ENCODE data around the gene LCE1C. TPM values are rescaled to one million over a fixed set of nuclear protein-coding genes. Genes with fewer than 3 reads are reported as not detected.

Gene LCE1C
- not detected in 2 replicates for total RNA-seq

GRCh38 chr1:152806576-152806975 lies at the start of gene LCE1C:
LCE1C (minus strand) TSS chr1:152806651; CDS start chr1:152805478, 1,173 bp downstream.
- DNase-seq (ENCODE audit: low spot score): no peak
- no peaks in the 10 kb centered on the region for H3K36me3 Mint-ChIP-seq (ENCODE audit: low read depth)
- H3K9me3 Mint-ChIP-seq: no peaks in the 10 kb centered on the region
- intact Hi-C loops (cut with micrococcal nuclease): no loop called here
- H3K4me1 Mint-ChIP-seq (ENCODE audit: low read depth): no peaks in the 10 kb centered on the region
- H3K27me3 Mint-ChIP-seq (ENCODE audit: low read depth): peaks cover 2% of the 10 kb centered on the region
- no peak within 1 kb of the TSS for H3K4me3 Mint-ChIP-seq (ENCODE audit: low read depth)
- H3K27ac Mint-ChIP-seq: no peak within 1 kb of the TSS

GRCh38 chr1:152855661-152856060 lies 49.2 kb upstream of the LCE1C start:
- no peaks in the 10 kb centered on the region for H3K36me3 Mint-ChIP-seq (ENCODE audit: low read depth)
- H3K27me3 Mint-ChIP-seq (ENCODE audit: low read depth): no peaks in the 10 kb centered on the region
- intact Hi-C loops (cut with micrococcal nuclease): no loop called here
- DNase-seq (ENCODE audit: low spot score): no peak
- no peaks in the 10 kb centered on the region for H3K9me3 Mint-ChIP-seq
- no peak overlapping the region for H3K4me3 Mint-ChIP-seq (ENCODE audit: low read depth)
- H3K4me1 Mint-ChIP-seq (ENCODE audit: low read depth): no peaks in the 10 kb centered on the region
- H3K27ac Mint-ChIP-seq: no peak overlapping the region

- H3K27ac Mint-ChIP-seq: no peak within 1 kb of the TSS
- no peak for DNase-seq (ENCODE audit: low spot score)
- H3K4me3 Mint-ChIP-seq (ENCODE audit: low read depth): no peak within 1 kb of the TSS
- H3K36me3 Mint-ChIP-seq (ENCODE audit: low read depth): no peaks in the 10 kb centered on the region
- H3K4me1 Mint-ChIP-seq (ENCODE audit: low read depth): no peaks in the 10 kb centered on the region
- H3K27me3 Mint-ChIP-seq (ENCODE audit: low read depth): no peaks in the 10 kb centered on the region
- intact Hi-C loops (cut with micrococcal nuclease): no loop called here
- H3K9me3 Mint-ChIP-seq: no peaks in the 10 kb centered on the region
These were observed 36.1 kb upstream of the LCE1C start, which contains the start of gene LCE6A for GRCh38 chr1:152842556-152842955. LCE6A (plus strand) TSS chr1:152842856; CDS start chr1:152843521, 665 bp downstream.

- H3K9me3 Mint-ChIP-seq: no peaks in the 10 kb centered on the region
- H3K27ac Mint-ChIP-seq: no peak overlapping the region
- no peaks in the 10 kb centered on the region for H3K27me3 Mint-ChIP-seq (ENCODE audit: low read depth)
- no peak overlapping the region for H3K4me3 Mint-ChIP-seq (ENCODE audit: low read depth)
- no peak for DNase-seq (ENCODE audit: low spot score)
- no peaks in the 10 kb centered on the region for H3K36me3 Mint-ChIP-seq (ENCODE audit: low read depth)
- intact Hi-C loops (cut with micrococcal nuclease): no loop called here
- H3K4me1 Mint-ChIP-seq (ENCODE audit: low read depth): no peaks in the 10 kb centered on the region
These were observed 30.4 kb upstream of the LCE1C start for GRCh38 chr1:152836870-152837269.

- Mint-ChIP-seq H3K27me3 (ENCODE audit: low read depth) (no peaks in the 10 kb centered on the region), H3K4me1 (ENCODE audit: low read depth) (no peaks in the 10 kb centered on the region), H3K9me3 (no peaks in the 10 kb centered on the region), H3K36me3 (ENCODE audit: low read depth) (no peaks in the 10 kb centered on the region), H3K27ac (no peak within 1 kb of the TSS), H3K4me3 (ENCODE audit: low read depth) (no peak within 1 kb of the TSS)
- intact Hi-C loops (cut with micrococcal nuclease): no loop called here
- no peak for DNase-seq (ENCODE audit: low spot score)
These were observed 20.7 kb upstream of the LCE1C start, which contains the start of gene LCE1A for GRCh38 chr1:152827173-152827572. LCE1A (plus strand) TSS chr1:152827473; CDS start chr1:152827473, 0 bp downstream.

GRCh38 chr1:152824964-152825363 lies 18.5 kb upstream of the LCE1C start:
- intact Hi-C loops (cut with micrococcal nuclease): no loop called here
- Mint-ChIP-seq H3K27ac (no peak overlapping the region), H3K9me3 (no peaks in the 10 kb centered on the region), H3K27me3 (ENCODE audit: low read depth) (no peaks in the 10 kb centered on the region), H3K36me3 (ENCODE audit: low read depth) (no peaks in the 10 kb centered on the region), H3K4me3 (ENCODE audit: low read depth) (no peak overlapping the region), H3K4me1 (ENCODE audit: low read depth) (no peaks in the 10 kb centered on the region)
- no peak for DNase-seq (ENCODE audit: low spot score)

- peaks cover 3% of the 10 kb centered on the region for H3K27me3 Mint-ChIP-seq (ENCODE audit: low read depth)
- DNase-seq (ENCODE audit: low spot score): no peak
- intact Hi-C loops (cut with micrococcal nuclease): no loop called here
- H3K9me3 Mint-ChIP-seq: no peaks in the 10 kb centered on the region
- H3K4me3 Mint-ChIP-seq (ENCODE audit: low read depth): no peak overlapping the region
- H3K36me3 Mint-ChIP-seq (ENCODE audit: low read depth): no peaks in the 10 kb centered on the region
- no peak overlapping the region for H3K27ac Mint-ChIP-seq
- no peaks in the 10 kb centered on the region for H3K4me1 Mint-ChIP-seq (ENCODE audit: low read depth)
These were observed 16.8 kb upstream of the LCE1C start for GRCh38 chr1:152823294-152823693.

GRCh38 chr1:152817309-152817708 lies 10.9 kb upstream of the LCE1C start:
- no peaks in the 10 kb centered on the region for H3K4me1 Mint-ChIP-seq (ENCODE audit: low read depth)
- H3K9me3 Mint-ChIP-seq: no peaks in the 10 kb centered on the region
- DNase-seq (ENCODE audit: low spot score): no peak
- no peak overlapping the region for H3K27ac Mint-ChIP-seq
- no peaks in the 10 kb centered on the region for H3K36me3 Mint-ChIP-seq (ENCODE audit: low read depth)
- H3K27me3 Mint-ChIP-seq (ENCODE audit: low read depth): peaks cover 3% of the 10 kb centered on the region
- H3K4me3 Mint-ChIP-seq (ENCODE audit: low read depth): no peak overlapping the region
- intact Hi-C loops (cut with micrococcal nuclease): no loop called here

GRCh38 chr1:152811671-152812070 lies 5.2 kb upstream of the LCE1C start, which contains the start of gene LCE1B:
LCE1B (plus strand) TSS chr1:152811971; CDS start chr1:152812447, 476 bp downstream.
- H3K27ac Mint-ChIP-seq: no peak within 1 kb of the TSS
- no peak within 1 kb of the TSS for H3K4me3 Mint-ChIP-seq (ENCODE audit: low read depth)
- intact Hi-C loops (cut with micrococcal nuclease): no loop called here
- no peaks in the 10 kb centered on the region for H3K36me3 Mint-ChIP-seq (ENCODE audit: low read depth)
- no peak for DNase-seq (ENCODE audit: low spot score)
- H3K27me3 Mint-ChIP-seq (ENCODE audit: low read depth): no peaks in the 10 kb centered on the region
- no peaks in the 10 kb centered on the region for H3K9me3 Mint-ChIP-seq
- H3K4me1 Mint-ChIP-seq (ENCODE audit: low read depth): no peaks in the 10 kb centered on the region

- Mint-ChIP-seq H3K4me1 (ENCODE audit: low read depth) (no peaks in the 10 kb centered on the region), H3K36me3 (ENCODE audit: low read depth) (no peaks in the 10 kb centered on the region), H3K27me3 (ENCODE audit: low read depth) (no peaks in the 10 kb centered on the region), H3K27ac (no peak overlapping the region), H3K9me3 (no peaks in the 10 kb centered on the region), H3K4me3 (ENCODE audit: low read depth) (no peak overlapping the region)
- intact Hi-C loops (cut with micrococcal nuclease): no loop called here
- DNase-seq (ENCODE audit: low spot score): no peak
These were observed 4.6 kb upstream of the LCE1C start for GRCh38 chr1:152811050-152811449.

GRCh38 chr1:152801333-152801732 lies 5.1 kb downstream of the LCE1C start:
- intact Hi-C loops (cut with micrococcal nuclease): no loop called here
- Mint-ChIP-seq H3K27ac (no peak overlapping the region), H3K4me1 (ENCODE audit: low read depth) (no peaks in the 10 kb centered on the region), H3K4me3 (ENCODE audit: low read depth) (no peak overlapping the region), H3K27me3 (ENCODE audit: low read depth) (peaks cover 7% of the 10 kb centered on the region), H3K9me3 (no peaks in the 10 kb centered on the region), H3K36me3 (ENCODE audit: low read depth) (no peaks in the 10 kb centered on the region)
- no peak for DNase-seq (ENCODE audit: low spot score)

- H3K36me3 Mint-ChIP-seq (ENCODE audit: low read depth): no peaks in the 10 kb centered on the region
- no peak within 1 kb of the TSS for H3K4me3 Mint-ChIP-seq (ENCODE audit: low read depth)
- no peaks in the 10 kb centered on the region for H3K4me1 Mint-ChIP-seq (ENCODE audit: low read depth)
- peaks cover 6% of the 10 kb centered on the region for H3K27me3 Mint-ChIP-seq (ENCODE audit: low read depth)
- H3K27ac Mint-ChIP-seq: no peak within 1 kb of the TSS
- DNase-seq (ENCODE audit: low spot score): no peak
- intact Hi-C loops (cut with micrococcal nuclease): no loop called here
- no peaks in the 10 kb centered on the region for H3K9me3 Mint-ChIP-seq
These were observed 10.0 kb downstream of the LCE1C start, which contains the start of gene LCE1D for GRCh38 chr1:152796421-152796820. LCE1D (plus strand) TSS chr1:152796721; CDS start chr1:152797795, 1,074 bp downstream.

GRCh38 chr1:152795686-152796085 lies 10.8 kb downstream of the LCE1C start:
- no peak for DNase-seq (ENCODE audit: low spot score)
- peaks cover 6% of the 10 kb centered on the region for H3K27me3 Mint-ChIP-seq (ENCODE audit: low read depth)
- no peak overlapping the region for H3K4me3 Mint-ChIP-seq (ENCODE audit: low read depth)
- intact Hi-C loops (cut with micrococcal nuclease): no loop called here
- H3K9me3 Mint-ChIP-seq: no peaks in the 10 kb centered on the region
- H3K36me3 Mint-ChIP-seq (ENCODE audit: low read depth): no peaks in the 10 kb centered on the region
- no peaks in the 10 kb centered on the region for H3K4me1 Mint-ChIP-seq (ENCODE audit: low read depth)
- no peak overlapping the region for H3K27ac Mint-ChIP-seq

GRCh38 chr1:152786077-152786476 lies 20.4 kb downstream of the LCE1C start, which contains the start of gene LCE1E:
LCE1E (plus strand) TSS chr1:152786257; CDS start chr1:152787300, 1,043 bp downstream.
- no peaks in the 10 kb centered on the region for H3K36me3 Mint-ChIP-seq (ENCODE audit: low read depth)
- DNase-seq (ENCODE audit: low spot score): no peak
- no peak within 1 kb of the TSS for H3K27ac Mint-ChIP-seq
- H3K4me1 Mint-ChIP-seq (ENCODE audit: low read depth): no peaks in the 10 kb centered on the region
- H3K9me3 Mint-ChIP-seq: no peaks in the 10 kb centered on the region
- no peak within 1 kb of the TSS for H3K4me3 Mint-ChIP-seq (ENCODE audit: low read depth)
- peaks cover 5% of the 10 kb centered on the region for H3K27me3 Mint-ChIP-seq (ENCODE audit: low read depth)
- intact Hi-C loops (cut with micrococcal nuclease): no loop called here

Data from activated T-helper 2 cell treated with anti-CD3 and anti-CD28 coated beads, Interferon-gamma antibody, Interleukin-2, Interleukin-4, amounts not matched to agents 10 μg/mL and 5 μg/mL and 100 μg/mL, durations not matched to agents 14 hours and 24 hours and 36 hours (primary cell).